Muscle layer of duodenum (tissue), 2 donors: ENCODE measurements around the gene EIF4E.
"Not testable (repeated sequence)": the region's sequence is repeated elsewhere in the genome, so short reads cannot be mapped to it uniquely, and the experiment has no call there.

ENCODE experiments used
- H3K27ac ChIP-seq: one replicate; pipeline ENCODE4 v1.7.0; 2013; ENCODE audit warnings: mild to moderate bottlenecking, low read length
- H3K27me3 ChIP-seq: one replicate; pipeline ENCODE4 v1.7.0; 2013; ENCODE audit warnings: low read depth, mild to moderate bottlenecking, control low read depth, low read length
- H3K36me3 ChIP-seq, 2 donors: one replicate each; pipeline ENCODE4 v1.7.0; 2013; ENCODE audit warnings: low read length in 2 of 2, control low read depth in 1 of 2, mild to moderate bottlenecking in 1 of 2; ENCODE audit not compliant: insufficient read depth in 2 of 2, control insufficient read depth in 1 of 2
- H3K4me1 ChIP-seq, 2 donors: one replicate each; pipeline ENCODE4 v1.7.0; 2013; ENCODE audit warnings: low read length in 2 of 2, mild to moderate bottlenecking in 2 of 2, control low read depth in 1 of 2, moderate library complexity in 1 of 2; ENCODE audit not compliant: insufficient read depth in 2 of 2, control insufficient read depth in 1 of 2
- H3K4me3 ChIP-seq, 2 donors: one replicate each; pipeline ENCODE4 v1.7.0; 2013; ENCODE audit warnings: low read length in 2 of 2, low read depth in 1 of 2, mild to moderate bottlenecking in 1 of 2
- H3K9me3 ChIP-seq, 2 donors: one replicate each; pipeline ENCODE4 v1.7.0; 2013; ENCODE audit warnings: low read length in 2 of 2, control low read depth in 1 of 2, mild to moderate bottlenecking in 1 of 2; ENCODE audit not compliant: control insufficient read depth in 1 of 2
- donor health status: healthy.

EIF4E gene

GRCh38 chr4:98930311-98930865 is 1.5 kb upstream of the EIF4E start:
- Histone ChIP-seq H3K36me3 (peaks cover 0 to 21% of the 10 kb centered on the region in 2 donors), H3K27ac (peak overlapping the region; percentile 100), H3K4me3 (peak overlapping the region; percentile 99), H3K4me1 (peaks cover 0 to 13% of the 10 kb centered on the region in 2 donors), H3K27me3 (no peaks in the 10 kb centered on the region), H3K9me3 (no peaks in the 10 kb centered on the region)

DNA sequence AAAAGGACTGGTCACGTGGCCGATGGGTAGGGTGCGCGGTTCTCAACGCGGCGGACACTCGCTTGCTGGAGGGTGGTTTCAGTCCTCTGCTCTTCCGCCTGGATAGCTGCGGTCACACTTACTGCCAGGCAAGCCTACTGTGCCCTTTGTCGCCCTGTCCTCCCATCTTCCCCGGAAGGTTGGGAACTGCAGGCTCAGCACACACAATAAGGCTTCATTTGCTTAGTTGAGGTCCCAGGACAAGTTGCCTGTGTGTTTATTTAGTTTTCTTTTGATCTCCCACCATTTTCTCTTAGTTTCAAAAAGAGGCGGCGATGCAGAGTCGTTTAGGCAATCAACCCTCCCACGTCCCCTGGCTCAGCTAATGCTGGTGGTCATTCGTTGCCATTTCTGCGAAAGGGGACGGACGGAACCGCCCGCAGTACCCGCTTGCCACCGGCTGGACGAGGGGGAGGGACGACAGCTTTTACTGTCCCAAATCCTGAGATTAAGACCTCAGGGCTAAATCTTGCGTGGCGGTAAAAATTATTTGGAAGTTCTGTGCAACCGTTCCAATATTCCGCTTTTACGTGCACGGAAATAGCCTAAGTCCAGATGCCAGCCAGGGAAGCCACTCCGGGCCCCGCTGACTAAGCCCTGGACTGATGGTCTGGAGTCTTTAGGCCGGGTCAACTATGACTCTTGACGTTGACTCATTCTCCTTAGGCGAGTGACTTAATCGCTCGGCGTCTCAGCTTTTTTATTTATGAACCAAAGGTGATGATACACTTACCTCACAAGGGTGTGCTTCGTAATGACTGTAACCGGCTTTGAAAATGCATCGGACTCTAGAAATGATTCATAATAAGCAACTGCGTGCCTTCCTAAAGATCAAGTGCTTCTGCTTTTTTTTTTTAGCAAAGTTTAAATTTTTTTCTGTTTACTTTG is 671 bp upstream of the EIF4E start:
- peaks cover 0 to 13% of the 10 kb centered on the region in 2 donors for H3K4me1 ChIP-seq
- peak overlapping the region; percentile 99 for H3K4me3 ChIP-seq
- H3K27ac ChIP-seq, result peak overlapping the region; percentile 100
- no peaks in the 10 kb centered on the region for H3K9me3 ChIP-seq
- no peaks in the 10 kb centered on the region for H3K27me3 ChIP-seq
- peaks cover 0 to 21% of the 10 kb centered on the region in 2 donors for H3K36me3 ChIP-seq

DNA sequence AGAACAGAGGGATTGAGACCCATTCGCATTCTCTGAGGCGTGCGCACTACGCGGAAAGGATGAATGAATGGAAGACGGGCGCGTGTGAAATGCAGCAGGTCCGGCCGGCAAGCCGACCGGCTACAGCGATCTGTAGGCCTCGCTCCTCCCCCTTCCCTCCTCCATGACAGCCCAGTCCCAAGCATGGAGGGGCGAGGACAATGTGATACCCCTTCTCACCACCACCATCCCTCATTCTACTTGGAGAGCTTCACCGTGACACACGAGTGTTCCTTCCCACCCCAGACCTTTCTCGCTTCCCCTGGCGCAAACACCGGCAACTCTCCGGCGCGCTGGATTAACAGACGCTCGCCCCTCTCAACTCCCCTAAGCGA is 815 bp downstream of the EIF4E start:
- no peaks in the 10 kb centered on the region for H3K27me3 ChIP-seq
- peaks cover 0 to 21% of the 10 kb centered on the region in 2 donors for H3K36me3 ChIP-seq
- peaks cover 0 to 13% of the 10 kb centered on the region in 2 donors for H3K4me1 ChIP-seq
- H3K27ac ChIP-seq, result peak overlapping the region; percentile 100
- no peaks in the 10 kb centered on the region for H3K9me3 ChIP-seq
- H3K4me3 ChIP-seq, result peak overlapping the region; percentile 99

- peaks cover 0 to 13% of the 10 kb centered on the region in 2 donors for H3K4me1 ChIP-seq
- H3K27ac ChIP-seq, H3K27me3 ChIP-seq, H3K9me3 ChIP-seq, H3K4me3 ChIP-seq: not testable (repeated sequence)
- peaks cover 0 to 21% of the 10 kb centered on the region in 2 donors for H3K36me3 ChIP-seq
These were observed 2.7 kb downstream of the EIF4E start for GRCh38 chr4:98926257-98926656.

DNA sequence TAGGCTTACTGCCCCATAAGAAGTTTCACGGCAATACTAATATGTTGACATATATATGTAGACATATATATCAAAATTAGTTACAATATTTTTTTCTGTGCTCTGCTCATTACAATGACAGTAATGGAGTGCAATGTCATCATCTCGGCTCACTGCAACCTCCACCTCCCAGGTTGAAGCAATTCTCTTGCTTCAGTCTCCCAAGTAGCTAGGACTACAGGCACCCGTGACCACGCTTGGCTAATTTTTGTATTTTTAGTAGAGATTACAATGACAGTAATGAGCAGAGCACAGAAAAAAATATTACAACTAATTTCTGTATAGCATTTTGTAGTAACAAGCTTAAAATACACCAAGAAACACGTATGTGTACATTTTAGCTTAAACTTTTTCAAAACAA is 7.6 kb downstream of the EIF4E start:
- Histone ChIP-seq H3K36me3 (peaks cover 0 to 6% of the 10 kb centered on the region in 2 donors), H3K27ac (no peak overlapping the region), H3K4me3 (no peak overlapping the region), H3K9me3 (no peaks in the 10 kb centered on the region), H3K4me1 (no peaks in the 10 kb centered on the region), H3K27me3 (no peaks in the 10 kb centered on the region)

GRCh38 chr4:98919996-98920395 is 8.9 kb downstream of the EIF4E start:
- no peak overlapping the region for H3K4me3 ChIP-seq
- H3K27ac ChIP-seq, result no peak overlapping the region
- H3K4me1 ChIP-seq, result no peaks in the 10 kb centered on the region
- H3K36me3 ChIP-seq, result no peaks in the 10 kb centered on the region
- H3K9me3 ChIP-seq, result no peaks in the 10 kb centered on the region
- no peaks in the 10 kb centered on the region for H3K27me3 ChIP-seq

GRCh38 chr4:98910728-98911127 is 18.2 kb downstream of the EIF4E start:
- peaks cover 9 to 37% of the 10 kb centered on the region in 2 donors for H3K4me1 ChIP-seq
- H3K36me3 ChIP-seq, H3K9me3 ChIP-seq, H3K4me3 ChIP-seq, H3K27me3 ChIP-seq, H3K27ac ChIP-seq: not testable (repeated sequence)

- Histone ChIP-seq H3K4me1 (peaks cover 9 to 41% of the 10 kb centered on the region in 2 donors), H3K27me3 (no peaks in the 10 kb centered on the region), H3K36me3 (no peaks in the 10 kb centered on the region), H3K4me3 (no peak overlapping the region), H3K27ac (no peak overlapping the region), H3K9me3 (no peaks in the 10 kb centered on the region)
These were observed 19.1 kb downstream of the EIF4E start for GRCh38 chr4:98909646-98910401.

GRCh38 chr4:98908703-98909262 is 20.1 kb downstream of the EIF4E start:
- no peak overlapping the region for H3K4me3 ChIP-seq
- H3K9me3 ChIP-seq, result no peaks in the 10 kb centered on the region
- no peaks in the 10 kb centered on the region for H3K36me3 ChIP-seq
- H3K4me1 ChIP-seq, result peaks cover 9 to 35% of the 10 kb centered on the region in 2 donors
- H3K27me3 ChIP-seq, result no peaks in the 10 kb centered on the region
- no peak overlapping the region for H3K27ac ChIP-seq

DNA sequence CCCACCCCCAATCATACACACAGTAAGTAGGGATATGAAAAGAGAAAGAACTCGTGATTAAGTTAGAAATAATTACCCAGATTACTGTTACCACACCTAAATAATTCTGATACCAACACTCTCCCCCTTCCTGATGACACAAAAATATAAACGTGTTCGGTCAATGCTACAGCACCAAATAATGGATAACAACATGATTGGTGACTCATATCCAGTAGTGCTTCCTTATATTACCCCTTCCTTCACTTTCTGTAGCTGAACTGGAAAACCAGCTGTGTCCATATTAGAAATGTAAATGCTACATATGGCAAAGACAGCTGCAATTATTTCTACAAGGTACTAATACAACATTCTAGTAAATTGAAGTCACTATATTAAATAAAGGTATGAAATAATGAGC is 20.8 kb downstream of the EIF4E start:
- H3K9me3 ChIP-seq, result no peaks in the 10 kb centered on the region
- H3K36me3 ChIP-seq, result no peaks in the 10 kb centered on the region
- H3K4me3 ChIP-seq, result no peak overlapping the region
- H3K27ac ChIP-seq, result no peak overlapping the region
- H3K27me3 ChIP-seq, result no peaks in the 10 kb centered on the region
- H3K4me1 ChIP-seq, result peaks cover 9 to 35% of the 10 kb centered on the region in 2 donors

DNA sequence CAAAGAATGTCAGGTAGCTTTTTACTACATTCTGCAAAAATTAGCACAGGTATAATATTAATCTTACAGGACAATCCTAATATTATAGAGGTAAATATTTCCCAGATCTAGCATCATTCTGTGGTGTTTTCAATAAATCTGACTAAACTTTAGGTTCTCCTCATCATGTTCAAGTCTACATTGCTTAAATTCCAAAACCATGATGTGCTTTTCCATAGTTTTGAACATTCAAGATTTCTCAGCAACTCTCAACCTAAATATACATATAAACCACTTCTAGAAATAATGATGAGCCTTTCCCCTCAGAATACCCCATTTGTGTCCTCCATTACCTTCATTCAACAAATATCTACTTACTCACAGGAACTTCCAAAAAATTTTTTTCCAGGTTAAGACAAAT is 23.1 kb downstream of the EIF4E start:
- Histone ChIP-seq H3K27ac (no peak overlapping the region), H3K27me3 (no peaks in the 10 kb centered on the region), H3K9me3 (no peaks in the 10 kb centered on the region), H3K4me3 (no peak overlapping the region), H3K36me3 (peaks cover 5 to 9% of the 10 kb centered on the region in 2 donors), H3K4me1 (peaks cover 9 to 35% of the 10 kb centered on the region in 2 donors)
